GM23338 (cell line): ENCODE results near the gene PLXNA2. TPM values are rescaled to one million over a fixed set of nuclear protein-coding genes. Genes with fewer than 3 reads are reported as not detected.

Experiments
- ATAC-seq: fragments of 200-7000 bp; cut with Tn5 transposase; 3 replicates; pipeline ENCODE4 v1.9.1; 2020
- DNase-seq: peaks from one replicate; pipeline ENCODE4 v3.0.0-alpha.2; 2015; ENCODE audit warnings: low spot score
- H2AFZ ChIP-seq: fragments of 200-600 bp; sonication (generic); 2 replicates; pipeline ENCODE4 v1.8.0; 2016; ENCODE audit warnings: antibody characterized with exemption, mild to moderate bottlenecking, moderate library complexity
- H3F3A ChIP-seq: fragments of 200-600 bp; sonication (generic); replicated peaks from 2 replicates; pipeline ENCODE4 v1.8.0; 2017; ENCODE audit warnings: antibody characterized with exemption, mixed run types, low read depth
- H3K27ac ChIP-seq: fragments of 200-600 bp; sonication (generic); 2 replicates; pipeline ENCODE4 v1.6.1; 2016; ENCODE audit warnings: low read depth
- H3K27me3 ChIP-seq: fragments of 200-600 bp; sonication (generic); 2 replicates; pipeline ENCODE4 v1.8.0; 2016; ENCODE audit warnings: mild to moderate bottlenecking, mixed run types, moderate library complexity; ENCODE audit not compliant: insufficient read depth
- H3K36me3 ChIP-seq: fragments of 200-600 bp; sonication (generic); 2 replicates; pipeline ENCODE4 v1.8.0; 2016; ENCODE audit warnings: mild to moderate bottlenecking; ENCODE audit not compliant: insufficient read depth
- H3K4me1 ChIP-seq: fragments of 200-600 bp; sonication (generic); 2 replicates; pipeline ENCODE4 v1.8.0; 2016; ENCODE audit warnings: mild to moderate bottlenecking, moderate library complexity; ENCODE audit not compliant: insufficient read depth
- H3K4me2 ChIP-seq: fragments of 200-600 bp; sonication (generic); 2 replicates; pipeline ENCODE4 v1.7.1; 2017; ENCODE audit warnings: mixed run types
- H3K4me3 ChIP-seq: fragments of 200-600 bp; sonication (generic); 2 replicates; pipeline ENCODE4 v1.6.1; 2016; ENCODE audit warnings: mixed run types
- H3K79me2 ChIP-seq: fragments of 200-600 bp; sonication (generic); replicated peaks from 2 replicates; pipeline ENCODE4 v1.8.0; 2017; ENCODE audit warnings: mild to moderate bottlenecking; ENCODE audit not compliant: insufficient read depth
- H3K9me2 ChIP-seq: fragments of 200-600 bp; sonication (generic); 2 replicates; pipeline ENCODE4 v1.8.0; 2017; ENCODE audit not compliant: insufficient read depth
- H4K20me1 ChIP-seq: fragments of 200-600 bp; sonication (generic); replicated peaks from 2 replicates; pipeline ENCODE4 v1.8.0; 2017; ENCODE audit warnings: mild to moderate bottlenecking; ENCODE audit not compliant: insufficient read depth
- H3K27ac Mint-ChIP-seq: 2 replicates; pipeline ENCODE4 v1.8.0; 2020; ENCODE audit warnings: inconsistent platforms, mild to moderate bottlenecking, moderate library complexity, mixed read lengths
- H3K27me3 Mint-ChIP-seq: 3 replicates; pipeline ENCODE4 v1.8.0; 2022; ENCODE audit warnings: low read depth, mild to moderate bottlenecking, moderate library complexity, mixed read lengths, inconsistent platforms; ENCODE audit not compliant: insufficient read depth, poor library complexity
- H3K36me3 Mint-ChIP-seq: 3 replicates; pipeline ENCODE4 v1.8.0; 2021; ENCODE audit warnings: low read depth, mild to moderate bottlenecking, inconsistent platforms, moderate library complexity, mixed read lengths
- H3K4me1 Mint-ChIP-seq: 3 replicates; pipeline ENCODE4 v1.8.0; 2020; ENCODE audit warnings: mild to moderate bottlenecking, inconsistent platforms, mixed read lengths
- H3K4me3 Mint-ChIP-seq: 3 replicates; pipeline ENCODE4 v1.8.0; 2021; ENCODE audit warnings: moderate library complexity, mild to moderate bottlenecking, inconsistent platforms, mixed read lengths
- H3K9me3 Mint-ChIP-seq: 3 replicates; pipeline ENCODE4 v1.8.0; 2020; ENCODE audit warnings: moderate library complexity, mild to moderate bottlenecking, inconsistent platforms, mixed read lengths
- CREB1 ChIP-seq: fragments of 250-450 bp; sonication (Bioruptor Pico); IDR thresholded peaks from 2 replicates; pipeline ENCODE4 v1.5.0; 2020; ENCODE audit warnings: low read depth, mild to moderate bottlenecking, moderate library complexity
- CTCF ChIP-seq, 2 experiments: fragments of 200-600 bp in 1 of 2; sonication (generic) in 1 of 2; conservative IDR thresholded peaks; 2 replicates each; pipeline versions ENCODE4 v1.5.1 to v1.6.1; 2016 to 2017; ENCODE audit warnings: antibody characterized with exemption in 2 of 2, low read depth in 2 of 2, mild to moderate bottlenecking in 2 of 2, moderate library complexity in 1 of 2
- ETS1 ChIP-seq: IDR thresholded peaks from 2 replicates; pipeline ENCODE4 v1.6.1; 2016; ENCODE audit warnings: antibody characterized with exemption
- EZH2 ChIP-seq: fragments of 200-600 bp; sonication (generic); IDR thresholded peaks from one replicate; pipeline ENCODE4 v1.8.0; 2017; ENCODE audit warnings: antibody characterized with exemption, mild to moderate bottlenecking, low read depth; ENCODE audit not compliant: unreplicated experiment
- EZH2phosphoT487 ChIP-seq: fragments of 200-600 bp; sonication (generic); IDR thresholded peaks from one replicate; pipeline ENCODE4 v1.8.1; 2018; ENCODE audit warnings: antibody characterized with exemption; ENCODE audit not compliant: unreplicated experiment
- JUNB ChIP-seq: IDR thresholded peaks from one replicate; pipeline ENCODE4 v1.6.1; 2016; ENCODE audit warnings: antibody characterized with exemption; ENCODE audit not compliant: unreplicated experiment
- NANOG ChIP-seq: IDR thresholded peaks from 2 replicates; pipeline ENCODE4 v1.6.1; 2016; ENCODE audit warnings: antibody characterized with exemption, borderline replicate concordance
- STAT1 ChIP-seq: IDR thresholded peaks from one replicate; pipeline ENCODE4 v1.6.1; 2016; ENCODE audit warnings: antibody characterized with exemption; ENCODE audit not compliant: unreplicated experiment
- ZNF331 ChIP-seq: fragments of 250-450 bp; sonication (Bioruptor Pico); IDR thresholded peaks from 2 replicates; pipeline ENCODE4 v1.5.0; 2020; ENCODE audit warnings: low read depth, mild to moderate bottlenecking, moderate library complexity
- ZNF462 ChIP-seq: fragments of 250-450 bp; sonication (Bioruptor Pico); IDR thresholded peaks from 2 replicates; pipeline ENCODE4 v1.5.0; 2020; ENCODE audit warnings: mild to moderate bottlenecking, moderate library complexity
- polyA plus RNA-seq: library from polyadenylated mRNA; unstranded; fragments of >200 nt; fragmentation: Nextera tagmentation; extraction: Ambion mirVana; gene quantifications from 2 replicates; pipeline ENCODE4 v1.2.1, GENCODE V29; 2016
- total RNA-seq: library from RNA; depleted of rRNA; stranded (reverse); fragments of >200 nt; shearing (Covaris generic); gene quantifications from 2 replicates; pipeline ENCODE4 v1.2.3, GENCODE V29; 2014

Gene PLXNA2
- total and polyA plus RNA-seq, 2 experiments from 2014 or later, result 0.40 to 1.8 TPM

GRCh38 chr1:208052926-208053407 lies 191.2 kb downstream of the PLXNA2 start:
- no peak overlapping the region for H3K4me2 ChIP-seq
- H2AFZ ChIP-seq, result no peak overlapping the region
- no peaks in the 10 kb centered on the region for H3K4me1 ChIP-seq
- no peak overlapping the region for H3K27ac ChIP-seq
- no peaks in the 10 kb centered on the region for H3F3A ChIP-seq
- no peaks in the 10 kb centered on the region for H4K20me1 ChIP-seq
- no peak; the same call in 2 of the 3 replicates for ATAC-seq
- no peak for DNase-seq
- no peak overlapping the region for H3K27ac Mint-ChIP-seq
- no peak overlapping the region for H3K4me3 ChIP-seq
- no peaks in the 10 kb centered on the region for H3K27me3 ChIP-seq
- H3K36me3 Mint-ChIP-seq, result no peaks in the 10 kb centered on the region
- H3K27me3 Mint-ChIP-seq, result peaks cover 3% of the 10 kb centered on the region
- TF ChIP-seq STAT1, result no peak
- TF ChIP-seq CTCF (conservative IDR thresholded peaks at IDR 0.05; ENCODE audit: low read depth in 2 of 2), result no peak
- no peak for TF ChIP-seq JUNB
- no peak for TF ChIP-seq EZH2
- TF ChIP-seq ZNF331, result no peak
- no peak for TF ChIP-seq ETS1
- H3K4me1 Mint-ChIP-seq, result peaks cover 21% of the 10 kb centered on the region; the same call in 2 of the 3 replicates
- no peaks in the 10 kb centered on the region for H3K79me2 ChIP-seq
- no peaks in the 10 kb centered on the region for H3K9me3 Mint-ChIP-seq
- H3K36me3 ChIP-seq, result no peaks in the 10 kb centered on the region
- H3K4me3 Mint-ChIP-seq, result no peak overlapping the region
- H3K9me2 ChIP-seq, result no peaks in the 10 kb centered on the region

GRCh38 chr1:208052135-208052534 lies 192.0 kb downstream of the PLXNA2 start:
- H4K20me1 ChIP-seq, result no peaks in the 10 kb centered on the region
- no peaks in the 10 kb centered on the region for H3K36me3 Mint-ChIP-seq
- H2AFZ ChIP-seq, result no peak overlapping the region
- H3K79me2 ChIP-seq, result no peaks in the 10 kb centered on the region
- H3K4me3 ChIP-seq, result no peak overlapping the region
- H3K4me1 ChIP-seq, result no peaks in the 10 kb centered on the region
- H3K9me2 ChIP-seq, result no peaks in the 10 kb centered on the region
- no peaks in the 10 kb centered on the region for H3K36me3 ChIP-seq
- H3K27ac Mint-ChIP-seq, result no peak overlapping the region
- H3K27ac ChIP-seq, result no peak overlapping the region
- no peaks in the 10 kb centered on the region for H3F3A ChIP-seq
- no peak overlapping the region for H3K4me2 ChIP-seq
- DNase-seq (no peak), ATAC-seq (no peak)
- no peaks in the 10 kb centered on the region for H3K27me3 ChIP-seq
- peaks cover 21% of the 10 kb centered on the region; the same call in 2 of the 3 replicates for H3K4me1 Mint-ChIP-seq
- no peak overlapping the region for H3K4me3 Mint-ChIP-seq
- no peaks in the 10 kb centered on the region for H3K9me3 Mint-ChIP-seq
- peaks cover 3% of the 10 kb centered on the region for H3K27me3 Mint-ChIP-seq
- TF ChIP-seq ZNF462 (CRISPR knock-in tag), result no peak
- TF ChIP-seq STAT1, result no peak
- TF ChIP-seq CTCF (conservative IDR thresholded peaks at IDR 0.05; ENCODE audit: low read depth in 2 of 2), result no peak
- TF ChIP-seq CREB1 (CRISPR knock-in tag), result no peak
- TF ChIP-seq NANOG, result no peak
- TF ChIP-seq EZH2phosphoT487, result no peak
